Measurements from ENCODE around the gene CEP164. TPM values are rescaled to one million over a fixed set of nuclear protein-coding genes. Genes with fewer than 3 reads are reported as not detected.

Gene CEP164
- total RNA-seq, 1 experiment from 2014 or later = 25.4 TPM

DNA sequence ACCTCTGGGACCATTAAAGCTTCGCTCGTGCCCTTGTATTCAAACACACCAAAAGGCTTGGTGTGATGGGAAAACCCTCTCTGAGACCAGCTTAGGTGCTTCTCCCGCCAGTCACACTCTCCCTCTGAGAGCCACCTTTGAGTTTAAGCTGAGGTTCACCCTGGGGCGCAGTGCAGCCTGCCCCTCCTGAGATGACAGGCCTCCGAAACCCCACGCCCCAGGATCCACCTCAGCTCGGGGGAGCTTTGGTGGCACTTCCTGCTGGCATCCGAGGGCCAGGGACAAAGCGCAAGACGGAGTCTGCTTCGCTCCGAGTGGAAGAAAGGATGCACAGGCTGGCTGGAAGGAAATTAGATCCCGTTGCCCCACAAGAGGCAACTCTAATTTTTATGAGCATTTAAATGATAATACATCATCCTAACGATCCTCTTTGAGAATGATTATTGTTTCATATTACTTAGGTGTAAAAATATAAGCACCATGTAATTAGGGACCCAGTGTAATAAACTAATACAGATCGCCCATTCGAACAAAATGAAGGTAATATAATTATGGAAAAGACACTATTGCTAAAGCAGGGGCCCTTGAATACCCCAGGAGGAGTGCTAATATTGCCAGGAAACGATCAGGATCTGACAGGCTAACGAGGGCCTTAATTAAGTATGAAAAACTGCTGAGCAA lies 134.7 kb downstream of the CEP164 start:
- Mint-ChIP-seq H3K9me3 (ENCODE audit: low read depth, unreplicated experiment) (no peaks in the 10 kb centered on the region), H3K4me1 (ENCODE audit: low read depth, unreplicated experiment) (no peaks in the 10 kb centered on the region), H3K4me3 (ENCODE audit: low read depth, unreplicated experiment) (no peak overlapping the region), H3K36me3 (ENCODE audit: insufficient read depth, unreplicated experiment) (peaks cover 5% of the 10 kb centered on the region), H3K27me3 (ENCODE audit: unreplicated experiment) (peaks cover 82% of the 10 kb centered on the region), H3K27ac (ENCODE audit: unreplicated experiment) (no peak overlapping the region)
- no TSS peak for BruUV-seq (replicated peaks)
- no peak for DNase-seq
- no peak for TF ChIP-seq CTCF (IDR thresholded peaks at IDR 0.05; ENCODE audit: unreplicated experiment)
- intact Hi-C loops (cut with micrococcal nuclease; ENCODE audit: unreplicated experiment) = no loop called here
- CTCF ChIA-PET = no interaction called here

DNA sequence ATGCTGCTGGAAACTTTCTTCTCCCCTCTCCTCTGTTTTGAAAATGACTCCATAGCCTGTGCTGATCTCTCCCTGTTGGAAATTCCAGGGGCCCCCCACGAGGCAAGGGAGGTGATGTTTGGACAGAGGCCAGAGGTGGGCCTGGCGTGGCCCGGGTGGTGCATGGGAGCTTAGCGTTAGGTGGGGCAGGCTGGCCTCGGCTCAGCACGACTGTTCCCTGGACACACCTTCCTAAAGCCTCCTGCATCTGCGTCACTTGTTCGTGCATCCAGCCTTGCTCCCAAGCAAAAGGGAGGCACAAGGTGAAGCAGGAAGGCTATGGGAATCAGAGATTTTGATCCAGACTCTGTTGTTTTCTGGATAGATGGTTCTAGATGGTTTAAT lies 135.2 kb downstream of the CEP164 start:
- Mint-ChIP-seq H3K9me3 (ENCODE audit: low read depth, unreplicated experiment) (no peaks in the 10 kb centered on the region), H3K27ac (ENCODE audit: unreplicated experiment) (no peak overlapping the region), H3K36me3 (ENCODE audit: insufficient read depth, unreplicated experiment) (peaks cover 5% of the 10 kb centered on the region), H3K4me3 (ENCODE audit: low read depth, unreplicated experiment) (no peak overlapping the region), H3K27me3 (ENCODE audit: unreplicated experiment) (peaks cover 84% of the 10 kb centered on the region), H3K4me1 (ENCODE audit: low read depth, unreplicated experiment) (no peaks in the 10 kb centered on the region)
- intact Hi-C loops (cut with micrococcal nuclease; ENCODE audit: unreplicated experiment) = no loop called here
- BruUV-seq (replicated peaks) = no TSS peak
- no peak for DNase-seq
- no peak for TF ChIP-seq CTCF (IDR thresholded peaks at IDR 0.05; ENCODE audit: unreplicated experiment)
- CTCF ChIA-PET = no interaction called here

Other genes starting within 250 kb of the CEP164 start
- 17.4 and 20.6 TPM in 2 replicates for gene SIK3, start 229.4 kb upstream of the CEP164 start, total RNA-seq (2022)
- 66.7 and 74.5 TPM in 2 replicates for gene PAFAH1B2, start 183.6 kb upstream of the CEP164 start, total RNA-seq (2022)
- gene SIDT2, start 149.1 kb upstream of the CEP164 start, total RNA-seq (2022) = 12.2 and 15.4 TPM in 2 replicates
- gene TAGLN, start 128.5 kb upstream of the CEP164 start, total RNA-seq (2022) = 4.6 and 6.6 TPM in 2 replicates
- 44.3 and 49.2 TPM in 2 replicates for gene PCSK7, start 95.8 kb upstream of the CEP164 start, total RNA-seq (2022)
- 19.2 and 20.0 TPM in 2 replicates for gene RNF214, start 95.2 kb upstream of the CEP164 start, total RNA-seq (2022)
- gene BACE1-AS, start 36.5 kb upstream of the CEP164 start, total RNA-seq (2022) = 8.4 and 8.8 TPM in 2 replicates
- gene BACE1, start 11.6 kb upstream of the CEP164 start, total RNA-seq (2022) = 9.6 and 10.7 TPM in 2 replicates